Tibial nerve (tissue), 4 donors: Measurements from ENCODE around the gene ADAMTS9. TPM values are rescaled to one million over a fixed set of nuclear protein-coding genes. Genes with fewer than 3 reads are reported as not detected.

Source experiments
- DNase-seq, 2 donors: peaks; one replicate each; pipeline ENCODE4 v3.0.0-alpha.2; 2019; ENCODE audit warnings: low spot score in 2 of 2
- H3K27ac ChIP-seq, 4 donors: fragments of 200-600 bp; sonication (generic) in 3 of 4; one replicate each; pipeline ENCODE4 v1.5.1; 2017 to 2019; ENCODE audit warnings: mild to moderate bottlenecking in 1 of 4
- H3K27me3 ChIP-seq, 2 donors: fragments of 200-600 bp; sonication (generic) in 1 of 2; one replicate each; pipeline versions ENCODE4 v1.5.1 to v1.6.0; 2017 to 2019
- H3K36me3 ChIP-seq, 3 donors: fragments of 200-600 bp; sonication (generic); one replicate each; pipeline ENCODE4 v1.5.1; 2018 to 2019
- H3K4me1 ChIP-seq, 4 donors: fragments of 200-600 bp; sonication (generic) in 3 of 4; one replicate each; pipeline ENCODE4 v1.5.1; 2017 to 2019
- H3K4me3 ChIP-seq, 4 donors: fragments of 200-600 bp; sonication (generic) in 3 of 4; one replicate each; pipeline ENCODE4 v1.5.1; 2017 to 2019; ENCODE audit warnings: mild to moderate bottlenecking in 1 of 4, moderate library complexity in 1 of 4
- H3K9me3 ChIP-seq, 4 donors: fragments of 200-600 bp; sonication (generic) in 3 of 4; one replicate each; pipeline ENCODE4 v1.5.1; 2017 to 2019
- CTCF ChIP-seq, 5 experiments: fragments of 200-600 bp in 3 of 5; fragments of 450-650 bp in 2 of 5; sonication (generic) in 3 of 5; IDR thresholded peaks; one replicate each; pipeline ENCODE4 v1.5.1; 2016 to 2019; ENCODE audit warnings: antibody characterized with exemption in 5 of 5, mild to moderate bottlenecking in 3 of 5, moderate library complexity in 2 of 5
- EP300 ChIP-seq, 2 donors: sonication (generic); formaldehyde crosslinking; IDR thresholded peaks; one replicate each; pipeline ENCODE4 v1.6.1; 2017; ENCODE audit warnings: antibody characterized with exemption in 2 of 2, mild to moderate bottlenecking in 1 of 2
- POLR2A ChIP-seq, 2 donors: fragments of 450-650 bp; IDR thresholded peaks; one replicate each; pipeline ENCODE4 v1.6.1; 2017; ENCODE audit warnings: antibody characterized with exemption in 2 of 2, mild to moderate bottlenecking in 2 of 2, moderate library complexity in 2 of 2
- WGBS, 2 donors: methylation state at CpG; one replicate each; pipeline ENCODE4 v1.1.5; 2018; 5-methylcytosine and 5-hydroxymethylcytosine counted together
- total RNA-seq, 4 donors: library from RNA; depleted of rRNA; stranded (reverse); fragments of >200 nt; gene quantifications; one replicate each; pipeline ENCODE4 v1.1.0, GENCODE V29; 2016

Gene ADAMTS9
- total RNA-seq, 4 donors from 2014 or later = 79.1 to 145 (median 95.0) TPM

GRCh38 chr3:64574194-64574593, 113.6 kb downstream of the ADAMTS9 start:
- DNase-seq = no peak
- 85 to 89% methylated on average over 2 of the region's 2 CpGs for WGBS, 2 donors
- Histone ChIP-seq H3K36me3 (peaks cover 0 to 4% (median 0%) of the 10 kb centered on the region in 3 donors), H3K4me3 (no peak overlapping the region), H3K27me3 (no peaks in the 10 kb centered on the region), H3K4me1 (peaks cover 0 to 6% (median 0%) of the 10 kb centered on the region in 4 donors), H3K9me3 (no peaks in the 10 kb centered on the region), H3K27ac (no peak overlapping the region)
- TF ChIP-seq EP300 (IDR thresholded peaks at IDR 0.05) = no peak
- no peak for TF ChIP-seq POLR2A (IDR thresholded peaks at IDR 0.05)
- no peak for TF ChIP-seq CTCF (IDR thresholded peaks at IDR 0.05)

- 44 to 45% methylated on average over 1 of the region's 1 CpG for WGBS, 2 donors
- H3K27me3 ChIP-seq = no peaks in the 10 kb centered on the region
- H3K4me3 ChIP-seq = no peak overlapping the region
- peaks cover 0 to 4% (median 0%) of the 10 kb centered on the region in 3 donors for H3K36me3 ChIP-seq
- TF ChIP-seq POLR2A (IDR thresholded peaks at IDR 0.05) = no peak
- TF ChIP-seq CTCF (IDR thresholded peaks at IDR 0.05) = no peak
- TF ChIP-seq EP300 (IDR thresholded peaks at IDR 0.05) = peak in 1 of 2 donors; percentile 64
- DNase-seq = no peak
- peak overlapping the region; percentile 31 to 84 (median 54) for H3K27ac ChIP-seq
- H3K4me1 ChIP-seq = peaks cover 0 to 6% (median 0%) of the 10 kb centered on the region in 4 donors
- H3K9me3 ChIP-seq = no peaks in the 10 kb centered on the region
Observed at GRCh38 chr3:64571982-64572381, 115.8 kb downstream of the ADAMTS9 start.

- no peak overlapping the region for H3K4me3 ChIP-seq
- no peak for DNase-seq
- whole genome bisulfite sequencing, 2 donors = 87 to 88% methylated on average over 5 of the region's 5 CpGs
- TF ChIP-seq CTCF (IDR thresholded peaks at IDR 0.05) (no peak), POLR2A (IDR thresholded peaks at IDR 0.05) (no peak), EP300 (IDR thresholded peaks at IDR 0.05) (no peak)
- no peak overlapping the region for H3K27ac ChIP-seq
- H3K9me3 ChIP-seq = no peaks in the 10 kb centered on the region
- peaks cover 0 to 9% (median 0%) of the 10 kb centered on the region in 4 donors for H3K4me1 ChIP-seq
- no peaks in the 10 kb centered on the region for H3K36me3 ChIP-seq
- no peaks in the 10 kb centered on the region for H3K27me3 ChIP-seq
Observed at GRCh38 chr3:64568895-64569517, 118.8 kb downstream of the ADAMTS9 start.

- Histone ChIP-seq H3K4me3 (no peak overlapping the region), H3K36me3 (no peaks in the 10 kb centered on the region), H3K4me1 (peaks cover 0 to 22% (median 0%) of the 10 kb centered on the region in 4 donors), H3K27ac (no peak overlapping the region), H3K9me3 (no peaks in the 10 kb centered on the region), H3K27me3 (no peaks in the 10 kb centered on the region)
- WGBS, 2 donors = 79 to 80% methylated on average over 3 of the region's 3 CpGs
- no peak for TF ChIP-seq POLR2A (IDR thresholded peaks at IDR 0.05)
- no peak for TF ChIP-seq EP300 (IDR thresholded peaks at IDR 0.05)
- no peak for TF ChIP-seq CTCF (IDR thresholded peaks at IDR 0.05)
- DNase-seq = no peak
Observed at GRCh38 chr3:64566859-64567258, 120.9 kb downstream of the ADAMTS9 start.

- 15 to 21% methylated on average over 3 of the region's 3 CpGs for WGBS, 2 donors
- Histone ChIP-seq H3K4me1 (peaks cover 0 to 37% (median 0%) of the 10 kb centered on the region in 4 donors), H3K36me3 (peaks cover 0 to 21% (median 0%) of the 10 kb centered on the region in 3 donors), H3K4me3 (no peak overlapping the region), H3K9me3 (no peaks in the 10 kb centered on the region), H3K27me3 (no peaks in the 10 kb centered on the region), H3K27ac (no peak overlapping the region)
- no peak for DNase-seq
- TF ChIP-seq EP300 (IDR thresholded peaks at IDR 0.05) = no peak
- no peak for TF ChIP-seq CTCF (IDR thresholded peaks at IDR 0.05)
- TF ChIP-seq POLR2A (IDR thresholded peaks at IDR 0.05) = no peak
Observed at GRCh38 chr3:64563751-64564150, 124.0 kb downstream of the ADAMTS9 start.
